RWPE1 (cell line): ENCODE measurements around the gene ARMC3.
"Not testable (repeated sequence)": the region's sequence is repeated elsewhere in the genome, so short reads cannot be mapped to it uniquely, and the experiment has no call there.

Experiments used
- CTCF ChIA-PET: fragments of 350-600 bp; sonication (Branson Sonifier 250); formaldehyde crosslinking; extraction: SDS; loops from one replicate; lab custom pipeline; 2021; lab: Yijun Ruan, JAX
- POLR2A ChIA-PET: fragments of 400-600 bp; formaldehyde crosslinking; extraction: SDS; loops from one replicate; lab custom pipeline; 2020; ENCODE audit warnings: antibody characterized with exemption; ENCODE audit not compliant: low non-redundant PET; lab: Yijun Ruan, JAX
- DNase-seq: peaks from one replicate; pipeline ENCODE4 v3.0.0; 2012; ENCODE audit warnings: low spot score
- H3K27ac ChIP-seq: fragments of 450-650 bp; 2 replicates; pipeline ENCODE4 v1.5.1; 2017
- TF ChIP-seq, protein P1 (sequence below): fragments of 450-650 bp; conservative IDR thresholded peaks from 2 replicates; pipeline ENCODE4 v1.5.1; 2017; ENCODE audit warnings: low read depth, mild to moderate bottlenecking

ARMC3 gene

DNA sequence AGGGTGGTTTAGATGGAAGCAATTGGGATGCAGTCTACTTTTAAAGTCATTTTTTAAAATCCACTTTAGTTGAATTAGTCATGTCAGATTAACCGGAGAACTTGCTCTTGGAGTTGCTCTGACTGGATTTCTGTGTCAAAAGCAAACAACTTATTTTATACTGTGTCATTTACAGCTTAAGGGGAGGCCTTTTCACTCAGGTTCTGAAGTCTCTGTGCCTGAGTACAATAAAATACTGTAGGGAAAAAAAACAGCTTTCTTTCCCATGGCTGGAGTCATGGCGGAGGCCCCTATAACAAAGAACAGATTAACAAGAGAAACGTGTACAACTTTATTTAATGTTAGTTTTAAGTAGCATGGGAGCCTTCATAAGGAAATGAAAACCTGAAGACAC, 128.3 kb downstream of the ARMC3 start:
- TF ChIP-seq, protein P1, sequence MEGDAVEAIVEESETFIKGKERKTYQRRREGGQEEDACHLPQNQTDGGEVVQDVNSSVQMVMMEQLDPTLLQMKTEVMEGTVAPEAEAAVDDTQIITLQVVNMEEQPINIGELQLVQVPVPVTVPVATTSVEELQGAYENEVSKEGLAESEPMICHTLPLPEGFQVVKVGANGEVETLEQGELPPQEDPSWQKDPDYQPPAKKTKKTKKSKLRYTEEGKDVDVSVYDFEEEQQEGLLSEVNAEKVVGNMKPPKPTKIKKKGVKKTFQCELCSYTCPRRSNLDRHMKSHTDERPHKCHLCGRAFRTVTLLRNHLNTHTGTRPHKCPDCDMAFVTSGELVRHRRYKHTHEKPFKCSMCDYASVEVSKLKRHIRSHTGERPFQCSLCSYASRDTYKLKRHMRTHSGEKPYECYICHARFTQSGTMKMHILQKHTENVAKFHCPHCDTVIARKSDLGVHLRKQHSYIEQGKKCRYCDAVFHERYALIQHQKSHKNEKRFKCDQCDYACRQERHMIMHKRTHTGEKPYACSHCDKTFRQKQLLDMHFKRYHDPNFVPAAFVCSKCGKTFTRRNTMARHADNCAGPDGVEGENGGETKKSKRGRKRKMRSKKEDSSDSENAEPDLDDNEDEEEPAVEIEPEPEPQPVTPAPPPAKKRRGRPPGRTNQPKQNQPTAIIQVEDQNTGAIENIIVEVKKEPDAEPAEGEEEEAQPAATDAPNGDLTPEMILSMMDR = no peak
- no peak overlapping the region for H3K27ac ChIP-seq
- ChIA-PET CTCF (interaction anchor here (0.7 kb wide), 1 partner anchor 1966 kb away, joined by 3 read pairs; no protein-coding TSS in a partner anchor), POLR2A (no interaction called here)
- no peak for DNase-seq

DNA sequence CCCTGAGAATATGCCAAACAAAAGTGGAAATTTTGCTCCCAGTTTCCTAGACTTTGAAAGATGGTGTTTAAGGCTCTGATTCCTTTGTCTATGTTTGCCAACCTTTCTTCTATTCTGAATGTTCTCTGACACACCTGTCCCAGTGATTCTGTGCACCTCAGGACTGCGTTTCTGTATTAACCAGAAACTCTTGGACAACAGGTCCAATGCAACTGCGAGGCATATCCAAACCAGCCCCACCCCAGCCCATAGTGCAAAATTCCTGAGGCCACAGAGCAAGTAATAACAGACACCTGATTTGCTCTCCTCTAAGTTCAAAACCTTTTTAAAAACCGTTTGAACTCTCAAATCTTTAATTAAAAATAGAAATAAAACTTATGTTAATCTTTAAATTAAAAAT, 130.5 kb downstream of the ARMC3 start:
- DNase-seq = no peak
- ChIA-PET CTCF (no interaction called here), POLR2A (no interaction called here)
- TF ChIP-seq, protein P1 = no peak
- H3K27ac ChIP-seq = no peak overlapping the region

DNA sequence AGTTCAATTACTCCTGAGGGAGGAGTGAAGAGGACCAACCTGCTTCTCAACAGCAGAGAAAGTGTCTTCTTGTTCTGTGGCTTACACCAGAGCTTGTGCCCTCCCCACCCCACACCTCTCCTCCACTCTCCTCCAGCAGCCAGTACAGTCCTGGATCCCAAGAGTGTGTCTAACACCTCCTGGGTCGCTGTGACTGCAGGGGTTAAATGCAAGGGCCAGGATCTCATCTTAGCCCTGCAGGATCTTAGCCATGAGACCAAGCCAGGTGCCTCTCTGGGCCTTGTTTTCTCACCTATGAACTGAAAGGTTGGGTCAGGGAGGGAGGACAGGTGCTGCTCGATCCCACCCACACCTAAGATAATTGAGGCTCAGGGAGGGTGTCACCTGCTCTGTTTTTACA, 133.1 kb downstream of the ARMC3 start:
- ChIA-PET CTCF (no interaction called here), POLR2A (no interaction called here)
- no peak overlapping the region for H3K27ac ChIP-seq

DNA sequence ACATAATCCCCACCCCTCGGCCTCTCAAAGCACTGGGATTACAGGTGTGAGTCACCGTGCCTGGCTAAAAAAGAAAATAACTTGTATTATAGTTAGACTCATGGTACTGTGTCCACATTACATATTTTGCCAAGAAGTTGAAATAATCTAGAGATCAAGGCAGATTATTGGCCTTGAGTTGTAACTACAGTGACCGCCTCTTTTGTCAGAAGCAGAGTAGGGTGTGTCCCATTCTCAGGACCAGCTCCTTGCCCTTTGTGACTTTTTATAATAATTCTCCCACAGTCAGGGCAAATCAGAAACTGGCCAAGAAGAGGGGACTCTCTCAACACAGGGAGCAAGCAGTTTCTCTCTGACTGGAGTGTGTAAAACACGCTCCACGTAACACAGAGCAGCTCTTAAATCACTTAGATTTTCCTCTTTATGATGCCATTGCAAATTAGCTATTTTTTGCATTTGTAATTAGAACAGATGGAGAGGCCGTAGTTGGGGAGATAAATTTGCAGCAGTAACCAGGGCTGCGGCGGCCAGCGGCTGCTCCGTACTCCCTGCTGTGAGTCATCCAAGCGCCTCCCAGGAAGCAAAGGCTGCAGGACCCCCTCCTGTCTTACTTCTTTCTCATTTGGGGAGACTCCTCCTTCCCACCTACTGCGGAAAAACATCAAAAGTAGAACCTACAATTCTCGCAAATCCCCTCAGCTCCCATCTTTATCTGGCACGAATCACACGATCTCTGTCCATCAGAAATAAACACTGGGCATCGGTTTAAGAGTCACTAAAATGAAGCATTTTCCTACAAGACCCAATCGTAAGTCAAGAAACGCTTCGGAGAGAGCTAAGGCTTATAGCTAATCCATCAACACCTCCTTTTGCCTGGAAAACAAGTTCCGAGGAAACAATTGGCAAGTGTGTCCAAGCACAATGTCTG, 135.5 kb downstream of the ARMC3 start:
- TF ChIP-seq, protein P1 = no peak
- DNase-seq = no peak
- no peak overlapping the region for H3K27ac ChIP-seq
- POLR2A ChIA-PET = no interaction called here
- CTCF ChIA-PET = no interaction called here

More for the DNA sequence above, 133.1 kb downstream of the ARMC3 start:
- DNase-seq = no peak
- TF ChIP-seq, protein P1 = no peak

DNA sequence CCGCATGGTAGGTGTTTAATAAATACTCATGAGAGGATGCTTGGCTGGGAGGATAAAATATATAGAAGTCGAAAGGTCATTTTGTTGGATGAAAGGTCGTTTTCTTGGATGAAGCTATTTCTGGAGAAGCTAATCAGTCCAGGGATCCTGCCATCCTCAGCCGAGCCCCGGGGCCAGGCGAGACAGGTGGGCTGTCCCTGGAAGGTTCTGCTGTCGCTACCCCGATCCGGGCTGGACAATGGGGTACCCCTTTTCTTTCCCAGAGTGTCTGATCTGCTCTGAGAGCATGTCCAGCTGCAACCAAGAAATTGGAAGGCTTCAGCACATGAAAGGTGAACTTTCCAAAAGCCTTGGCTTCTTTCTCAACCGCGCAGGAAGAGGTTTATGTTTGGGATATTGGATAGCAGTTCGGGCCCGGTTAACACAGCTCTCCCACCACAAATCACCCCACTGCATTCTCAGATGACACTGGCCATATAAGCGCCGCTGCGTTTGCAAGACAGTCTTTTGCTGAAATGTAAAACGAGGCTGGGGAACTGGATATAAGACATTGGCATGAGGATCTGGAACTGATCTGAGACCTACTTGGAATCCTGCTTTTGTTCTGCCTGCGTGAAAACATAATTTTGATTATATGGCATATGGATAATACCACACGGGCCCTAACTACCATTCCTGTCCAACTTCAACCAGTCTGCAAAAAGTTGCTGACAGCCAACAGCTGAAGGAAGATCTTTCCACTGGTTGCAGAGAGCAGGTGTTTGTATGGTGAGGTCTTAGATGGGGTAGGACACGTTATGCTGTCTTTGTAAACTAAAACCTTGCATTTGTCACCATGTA, 136.3 kb downstream of the ARMC3 start:
- TF ChIP-seq, protein P1 = no peak
- ChIA-PET CTCF (no interaction called here), POLR2A (no interaction called here)
- no peak overlapping the region for H3K27ac ChIP-seq
- no peak for DNase-seq

DNA sequence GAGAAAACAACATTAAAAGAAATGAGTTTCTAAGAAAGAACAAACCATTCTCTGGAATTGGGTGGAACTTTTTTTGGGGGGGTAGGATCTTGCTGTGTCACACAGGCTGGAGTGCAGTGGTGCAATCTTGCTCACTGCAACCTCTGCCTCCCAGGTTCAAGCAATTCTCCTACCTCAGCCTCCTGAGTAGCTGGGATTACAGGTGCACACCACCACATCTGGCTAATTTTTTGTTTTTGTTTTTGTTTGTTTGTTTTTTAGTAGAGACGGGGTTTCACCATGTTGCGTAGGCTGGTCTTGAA, 136.9 kb downstream of the ARMC3 start:
- DNase-seq, CTCF ChIA-PET, POLR2A ChIA-PET: not testable (repeated sequence)
- peak overlapping the region; percentile 53; the same call in 1 of the 2 replicates for H3K27ac ChIP-seq
